Ishikawa (cell line): ENCODE measurements around the gene ZC2HC1C.

Experiments used
- CEBPB ChIP-seq: IDR thresholded peaks from 2 replicates; pipeline ENCODE4 v1.6.1; 2012
- EGR1 ChIP-seq: IDR thresholded peaks from 2 replicates; pipeline ENCODE4 v1.6.1; 2012
- EP300 ChIP-seq: IDR thresholded peaks from 2 replicates; pipeline ENCODE4 v1.6.1; 2012; ENCODE audit warnings: borderline replicate concordance
- MAX ChIP-seq: IDR thresholded peaks from 2 replicates; pipeline ENCODE4 v1.6.1; 2012
- RAD21 ChIP-seq: IDR thresholded peaks from 2 replicates; pipeline ENCODE4 v1.6.1; 2012; ENCODE audit warnings: low read depth
- REST ChIP-seq: IDR thresholded peaks from 2 replicates; pipeline ENCODE4 v1.6.1; 2012; ENCODE audit warnings: low read depth, mild to moderate bottlenecking
- TAF1 ChIP-seq: IDR thresholded peaks from 2 replicates; pipeline ENCODE4 v1.6.1; 2012; ENCODE audit warnings: low read depth, mild to moderate bottlenecking
- TCF12 ChIP-seq: IDR thresholded peaks from 2 replicates; pipeline ENCODE4 v1.6.1; 2012; ENCODE audit warnings: low read depth
- YY1 ChIP-seq: IDR thresholded peaks from 2 replicates; pipeline ENCODE4 v1.6.1; 2012; ENCODE audit warnings: low read depth
- ZBTB7A ChIP-seq: IDR thresholded peaks from 2 replicates; pipeline ENCODE4 v1.6.1; 2012; ENCODE audit warnings: low read depth

DNA sequence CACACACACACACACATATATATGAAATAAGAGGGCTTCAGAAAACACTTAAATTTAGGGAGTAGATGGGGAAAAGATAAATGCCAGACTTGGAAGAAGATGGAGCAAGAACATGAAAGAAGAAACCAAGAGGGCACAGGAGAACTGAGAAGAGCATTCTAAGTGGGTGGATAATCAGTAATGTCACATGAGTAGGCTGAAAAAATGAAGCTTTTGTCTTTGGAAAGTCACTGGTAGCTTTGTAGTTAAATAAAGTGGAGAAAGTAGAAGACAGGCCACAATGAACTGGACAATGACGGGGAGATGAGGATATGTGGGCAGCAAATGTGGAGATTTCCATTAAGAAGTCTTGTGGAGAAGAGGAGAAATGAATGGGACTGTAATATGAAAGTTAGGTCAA is 2.2 kb upstream of the ZC2HC1C start:
- TF ChIP-seq TCF12: no peak
- no peak for TF ChIP-seq RAD21
- no peak for TF ChIP-seq REST
- TF ChIP-seq MAX: no peak
- TF ChIP-seq TAF1: no peak
- TF ChIP-seq EP300: no peak
- no peak for TF ChIP-seq YY1
- TF ChIP-seq EGR1: no peak
- no peak for TF ChIP-seq ZBTB7A
- TF ChIP-seq CEBPB: no peak
